ENCODE measurements around the gene ENOX1.

DNA sequence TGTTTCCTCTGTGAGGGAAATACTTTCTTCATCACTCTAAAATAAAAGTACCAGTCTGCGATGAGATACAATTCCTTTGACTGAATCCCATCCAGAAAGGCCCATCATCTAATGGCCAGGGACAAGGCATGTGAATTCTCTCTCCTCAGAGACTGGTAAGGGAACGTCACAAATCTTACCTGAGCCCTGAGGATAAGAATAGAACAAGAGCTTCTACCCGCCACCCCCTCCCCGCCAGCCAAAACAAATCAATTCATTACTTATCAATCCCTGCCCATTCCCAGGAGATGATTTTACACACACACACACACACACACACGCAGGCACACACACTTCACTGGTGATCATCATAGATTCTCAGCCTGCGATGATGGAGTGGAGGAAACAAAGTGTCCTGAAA lies 564.7 kb downstream of the ENOX1 start:
- TF ChIP-seq, protein P1, sequence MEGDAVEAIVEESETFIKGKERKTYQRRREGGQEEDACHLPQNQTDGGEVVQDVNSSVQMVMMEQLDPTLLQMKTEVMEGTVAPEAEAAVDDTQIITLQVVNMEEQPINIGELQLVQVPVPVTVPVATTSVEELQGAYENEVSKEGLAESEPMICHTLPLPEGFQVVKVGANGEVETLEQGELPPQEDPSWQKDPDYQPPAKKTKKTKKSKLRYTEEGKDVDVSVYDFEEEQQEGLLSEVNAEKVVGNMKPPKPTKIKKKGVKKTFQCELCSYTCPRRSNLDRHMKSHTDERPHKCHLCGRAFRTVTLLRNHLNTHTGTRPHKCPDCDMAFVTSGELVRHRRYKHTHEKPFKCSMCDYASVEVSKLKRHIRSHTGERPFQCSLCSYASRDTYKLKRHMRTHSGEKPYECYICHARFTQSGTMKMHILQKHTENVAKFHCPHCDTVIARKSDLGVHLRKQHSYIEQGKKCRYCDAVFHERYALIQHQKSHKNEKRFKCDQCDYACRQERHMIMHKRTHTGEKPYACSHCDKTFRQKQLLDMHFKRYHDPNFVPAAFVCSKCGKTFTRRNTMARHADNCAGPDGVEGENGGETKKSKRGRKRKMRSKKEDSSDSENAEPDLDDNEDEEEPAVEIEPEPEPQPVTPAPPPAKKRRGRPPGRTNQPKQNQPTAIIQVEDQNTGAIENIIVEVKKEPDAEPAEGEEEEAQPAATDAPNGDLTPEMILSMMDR (IDR thresholded peaks at IDR 0.05) = no peak
- no peak for TF ChIP-seq NFYB (CRISPR knock-in tag; conservative IDR thresholded peaks at IDR 0.05; ENCODE audit: low read depth)
- TF ChIP-seq JUN (CRISPR knock-in tag; IDR thresholded peaks at IDR 0.05) = no peak
